HG03280 (cell line): ENCODE results near the gene USP4.
"Not testable (repeated sequence)": the region's sequence is repeated elsewhere in the genome, so short reads cannot be mapped to it uniquely, and the experiment has no call there.

Experiments
- ATAC-seq: cut with Tn5 transposase; IDR thresholded peaks from one replicate; pipeline ENCODE4 v1.9.1; 2021; ENCODE audit warnings: mild to moderate bottlenecking, moderate library complexity; ENCODE audit not compliant: unreplicated experiment

The USP4 gene

GRCh38 chr3:49255718-49256511 lies 83.9 kb downstream of the USP4 start:
- no peak for ATAC-seq

- no peak for ATAC-seq
Measured at GRCh38 chr3:49255112-49255511, 84.7 kb downstream of the USP4 start.

DNA sequence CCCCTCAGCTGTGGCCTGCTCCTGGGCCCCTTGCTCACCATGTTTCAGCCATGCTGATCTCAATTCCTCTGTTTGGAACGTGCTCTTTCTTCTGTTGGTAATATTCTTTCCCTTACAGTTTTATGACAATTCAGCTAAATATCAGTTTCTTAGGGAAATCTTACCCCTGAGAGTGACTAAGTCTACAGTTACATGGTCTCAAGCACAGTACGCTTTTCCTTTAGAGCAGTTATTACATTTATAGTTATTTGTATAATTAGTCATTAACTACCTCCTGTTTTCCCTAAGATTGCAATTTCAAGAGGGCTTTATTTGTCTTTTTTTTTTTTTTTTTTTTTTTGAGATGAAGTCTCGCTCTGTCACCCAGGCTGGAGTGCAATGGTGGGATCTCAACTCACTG lies 86.3 kb downstream of the USP4 start:
- ATAC-seq: no peak

GRCh38 chr3:49248840-49249227 lies 91.0 kb downstream of the USP4 start:
- no peak for ATAC-seq

DNA sequence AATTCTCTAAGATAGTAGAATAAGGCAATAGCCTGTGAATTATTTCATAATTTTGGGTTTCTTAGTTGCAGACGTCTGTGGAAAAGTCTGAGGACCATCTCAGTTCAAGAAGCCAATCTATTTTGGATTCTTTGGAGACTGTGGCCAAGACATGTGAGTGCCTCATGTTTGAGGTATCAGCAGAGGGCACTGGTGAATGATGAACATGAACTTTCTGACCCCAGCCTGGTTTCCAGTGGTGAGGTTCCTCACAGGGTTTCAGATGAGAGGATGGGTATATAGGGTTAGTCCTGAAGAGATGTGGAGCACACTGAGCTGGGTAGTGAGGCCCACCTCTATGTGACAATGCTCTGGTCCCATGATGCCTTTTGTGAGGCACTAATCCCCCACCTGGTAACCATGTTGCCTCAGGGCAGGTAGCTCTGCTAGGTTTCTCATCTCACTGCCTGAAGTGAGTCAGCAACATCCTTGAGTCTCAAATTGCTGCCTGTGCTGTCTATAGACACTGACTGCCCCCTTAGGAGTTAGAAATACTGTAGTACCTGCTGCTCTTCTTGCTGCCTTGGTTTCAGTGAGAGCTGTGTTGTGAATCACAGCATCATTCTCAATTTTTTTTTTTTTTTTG lies 95.2 kb downstream of the USP4 start:
- no peak for ATAC-seq

- ATAC-seq: not testable (repeated sequence)
Measured at GRCh38 chr3:49240091-49240490, 99.8 kb downstream of the USP4 start.

GRCh38 chr3:49238274-49239127 lies 101.4 kb downstream of the USP4 start:
- no peak for ATAC-seq

- no peak for ATAC-seq
Measured at GRCh38 chr3:49237344-49237743, 102.5 kb downstream of the USP4 start.

GRCh38 chr3:49236226-49236625 lies 103.6 kb downstream of the USP4 start:
- no peak for ATAC-seq

DNA sequence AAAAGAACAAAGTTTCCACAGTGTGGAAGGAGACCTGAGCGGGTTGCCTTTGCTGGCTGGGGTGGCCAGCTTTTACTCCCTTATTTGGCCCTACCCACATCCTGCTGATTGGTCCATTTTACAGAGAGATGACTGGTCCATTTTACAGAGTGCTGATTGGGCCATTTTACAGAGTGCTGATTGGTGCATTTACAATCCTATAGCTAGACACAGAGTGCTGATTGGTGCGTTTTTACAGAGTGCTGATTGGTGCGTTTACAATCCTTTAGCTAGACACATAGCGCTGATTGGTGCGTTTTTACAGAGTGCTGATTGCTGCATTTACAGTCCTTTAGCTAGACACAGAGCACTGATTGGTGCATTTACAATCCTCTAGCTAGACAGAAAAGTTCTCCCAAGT lies 111.0 kb downstream of the USP4 start:
- ATAC-seq: not testable (repeated sequence)
